Smooth muscle cell (in vitro differentiated cells): ENCODE measurements around the gene TRAF3IP3. TPM values are rescaled to one million over a fixed set of nuclear protein-coding genes. Genes with fewer than 3 reads are reported as not detected.

ENCODE experiments used
- DNase-seq: peaks from one replicate; lab custom pipeline; 2025; ENCODE audit not compliant: unreplicated experiment; lab: John Stamatoyannopoulos, UW
- H2AFZ ChIP-seq: fragments of 200-600 bp; sonication (generic); 2 replicates; pipeline ENCODE4 v1.6.0; 2016; ENCODE audit warnings: antibody characterized with exemption, low read depth, mild to moderate bottlenecking
- H3F3A ChIP-seq: fragments of 200-600 bp; sonication (generic); 2 replicates; pipeline ENCODE4 v1.6.0; 2017; ENCODE audit warnings: antibody characterized with exemption, low read depth
- H3K27ac ChIP-seq: fragments of 200-600 bp; sonication (generic); 2 replicates; pipeline ENCODE4 v1.5.1; 2016; ENCODE audit warnings: low read depth, mild to moderate bottlenecking
- H3K27me3 ChIP-seq: fragments of 200-600 bp; sonication (generic); 2 replicates; pipeline ENCODE4 v1.6.1; 2016; ENCODE audit warnings: low read depth, mild to moderate bottlenecking
- H3K36me3 ChIP-seq: fragments of 200-600 bp; sonication (generic); 2 replicates; pipeline ENCODE4 v1.5.1; 2016; ENCODE audit warnings: low read depth
- H3K4me1 ChIP-seq: fragments of 200-600 bp; sonication (generic); 2 replicates; pipeline ENCODE4 v1.5.1; 2016; ENCODE audit warnings: low read depth
- H3K4me2 ChIP-seq: fragments of 200-600 bp; sonication (generic); 2 replicates; pipeline ENCODE4 v1.6.0; 2016; ENCODE audit warnings: mild to moderate bottlenecking
- H3K4me3 ChIP-seq: fragments of 200-600 bp; sonication (generic); 2 replicates; pipeline ENCODE4 v1.5.1; 2016; ENCODE audit warnings: mild to moderate bottlenecking
- H3K79me2 ChIP-seq: fragments of 200-600 bp; sonication (generic); 2 replicates; pipeline ENCODE4 v1.6.0; 2016; ENCODE audit warnings: low read depth, mild to moderate bottlenecking
- H3K9ac ChIP-seq: fragments of 200-600 bp; sonication (generic); 2 replicates; pipeline ENCODE4 v1.6.0; 2016; ENCODE audit warnings: low read depth
- H3K9me3 ChIP-seq: fragments of 200-600 bp; sonication (generic); replicated peaks from 2 replicates; pipeline ENCODE4 v1.5.1; 2016; ENCODE audit warnings: low read depth
- H4K20me1 ChIP-seq: fragments of 200-600 bp; sonication (generic); 2 replicates; pipeline ENCODE4 v1.6.0; 2016; ENCODE audit warnings: low read depth
- WGBS: methylation state at CpG from one replicate; pipeline ENCODE4 v1.1.7; 2016; ENCODE audit warnings: low lambda C conversion rate; 5-methylcytosine and 5-hydroxymethylcytosine counted together
- polyA plus RNA-seq: library from polyadenylated mRNA; unstranded; fragments of >200 nt; fragmentation: Nextera tagmentation; extraction: Ambion mirVana; gene quantifications from 2 replicates; pipeline ENCODE4 v1.2.1, GENCODE V29; 2016
- total RNA-seq: library from RNA; depleted of rRNA; stranded (reverse); fragments of >200 nt; gene quantifications from 2 replicates; pipeline ENCODE4 v1.2.3, GENCODE V29; 2014
- TF ChIP-seq, protein P1 (sequence below): fragments of 200-600 bp; sonication (generic); IDR thresholded peaks from 2 replicates; pipeline ENCODE4 v1.5.1; 2017; ENCODE audit warnings: borderline replicate concordance, mild to moderate bottlenecking, antibody characterized with exemption; ENCODE audit not compliant: insufficient read depth, poor library complexity, severe bottlenecking

Gene TRAF3IP3
- total and polyA plus RNA-seq, 2 experiments from 2014 or later, result 0.04 TPM; not detected in 1

DNA sequence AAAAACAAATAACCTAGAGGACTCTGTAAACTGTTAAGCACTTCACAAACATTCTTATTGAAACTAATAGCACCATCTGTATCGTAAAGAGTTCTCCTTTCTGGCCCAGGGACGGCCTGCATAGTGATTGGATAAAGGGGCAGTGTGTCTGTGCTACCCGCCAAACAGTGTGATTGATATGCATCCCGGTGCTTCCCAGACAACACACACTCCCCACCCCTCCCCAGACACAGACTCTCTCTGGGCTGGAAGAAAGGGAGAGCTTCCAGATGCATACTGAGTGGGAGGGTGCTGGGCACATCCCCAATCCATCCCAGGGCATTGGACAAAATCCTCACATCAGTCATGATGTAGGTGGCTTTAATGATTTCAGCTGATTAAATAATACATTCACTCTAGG lies 47.6 kb upstream of the TRAF3IP3 start:
- WGBS, result 55% methylated on average over 4 of the region's 4 CpGs
- Histone ChIP-seq H3K4me2 (no peak overlapping the region), H4K20me1 (no peaks in the 10 kb centered on the region), H3K9ac (no peak overlapping the region), H3K36me3 (no peaks in the 10 kb centered on the region), H3K27me3 (peaks cover 7% of the 10 kb centered on the region), H3F3A (no peaks in the 10 kb centered on the region), H3K79me2 (no peaks in the 10 kb centered on the region), H3K27ac (no peak overlapping the region), H3K4me3 (no peak overlapping the region), H3K9me3 (no peaks in the 10 kb centered on the region), H2AFZ (no peak overlapping the region), H3K4me1 (no peaks in the 10 kb centered on the region)
- TF ChIP-seq, protein P1, sequence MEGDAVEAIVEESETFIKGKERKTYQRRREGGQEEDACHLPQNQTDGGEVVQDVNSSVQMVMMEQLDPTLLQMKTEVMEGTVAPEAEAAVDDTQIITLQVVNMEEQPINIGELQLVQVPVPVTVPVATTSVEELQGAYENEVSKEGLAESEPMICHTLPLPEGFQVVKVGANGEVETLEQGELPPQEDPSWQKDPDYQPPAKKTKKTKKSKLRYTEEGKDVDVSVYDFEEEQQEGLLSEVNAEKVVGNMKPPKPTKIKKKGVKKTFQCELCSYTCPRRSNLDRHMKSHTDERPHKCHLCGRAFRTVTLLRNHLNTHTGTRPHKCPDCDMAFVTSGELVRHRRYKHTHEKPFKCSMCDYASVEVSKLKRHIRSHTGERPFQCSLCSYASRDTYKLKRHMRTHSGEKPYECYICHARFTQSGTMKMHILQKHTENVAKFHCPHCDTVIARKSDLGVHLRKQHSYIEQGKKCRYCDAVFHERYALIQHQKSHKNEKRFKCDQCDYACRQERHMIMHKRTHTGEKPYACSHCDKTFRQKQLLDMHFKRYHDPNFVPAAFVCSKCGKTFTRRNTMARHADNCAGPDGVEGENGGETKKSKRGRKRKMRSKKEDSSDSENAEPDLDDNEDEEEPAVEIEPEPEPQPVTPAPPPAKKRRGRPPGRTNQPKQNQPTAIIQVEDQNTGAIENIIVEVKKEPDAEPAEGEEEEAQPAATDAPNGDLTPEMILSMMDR, result no peak
- DNase-seq, result no peak

DNA sequence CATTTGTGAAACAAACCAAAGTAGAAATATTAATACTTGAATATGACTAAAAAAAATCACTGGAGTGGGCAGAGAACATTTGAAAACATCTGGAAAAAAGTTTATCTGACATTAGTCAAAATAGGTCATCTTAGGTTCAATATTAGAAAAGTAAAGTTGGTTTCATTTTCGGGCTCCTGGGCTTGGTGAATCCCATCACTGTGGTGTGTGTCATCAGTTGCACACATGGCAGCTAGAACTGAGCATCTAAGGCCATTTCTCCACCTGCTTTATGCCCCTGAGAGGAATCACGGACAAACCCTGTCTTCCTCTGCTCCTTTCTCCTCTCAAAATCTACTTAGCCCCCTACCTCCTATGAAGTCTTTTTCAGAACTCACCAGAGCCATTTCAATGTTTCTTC lies 45.8 kb upstream of the TRAF3IP3 start:
- WGBS, result 79% methylated on average over 2 of the region's 2 CpGs
- Histone ChIP-seq H3K4me1 (no peaks in the 10 kb centered on the region), H3K4me2 (no peak overlapping the region), H3K36me3 (no peaks in the 10 kb centered on the region), H3K9me3 (no peaks in the 10 kb centered on the region), H3K4me3 (no peak overlapping the region), H3F3A (no peaks in the 10 kb centered on the region), H3K27me3 (peaks cover 7% of the 10 kb centered on the region), H3K9ac (no peak overlapping the region), H2AFZ (no peak overlapping the region), H3K79me2 (no peaks in the 10 kb centered on the region), H3K27ac (no peak overlapping the region), H4K20me1 (no peaks in the 10 kb centered on the region)
- no peak for DNase-seq
- TF ChIP-seq, protein P1, result no peak

DNA sequence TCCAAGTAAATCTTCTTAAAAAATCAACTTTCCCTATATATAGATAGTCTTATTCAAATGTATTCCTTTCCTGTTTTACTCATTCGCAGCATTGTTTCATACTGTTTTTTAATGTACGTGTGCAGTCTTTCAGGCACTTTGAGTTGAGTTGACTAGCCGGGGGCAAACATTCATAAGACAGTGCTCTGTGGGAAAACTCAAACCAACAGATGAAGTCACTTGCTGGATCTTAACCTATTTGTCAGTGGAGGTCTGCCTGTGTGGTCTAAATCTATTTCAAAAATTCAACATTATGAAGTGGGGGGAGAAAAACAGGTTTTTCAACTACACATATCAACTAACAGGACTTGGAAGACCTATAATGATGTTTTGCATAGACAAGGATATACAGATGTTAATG lies 45.0 kb upstream of the TRAF3IP3 start:
- Histone ChIP-seq H3K79me2 (no peaks in the 10 kb centered on the region), H2AFZ (no peak overlapping the region), H3K4me3 (no peak overlapping the region), H3K27me3 (peaks cover 7% of the 10 kb centered on the region), H3K9ac (no peak overlapping the region), H4K20me1 (no peaks in the 10 kb centered on the region), H3K27ac (no peak overlapping the region), H3K4me2 (no peak overlapping the region), H3F3A (no peaks in the 10 kb centered on the region), H3K36me3 (no peaks in the 10 kb centered on the region), H3K4me1 (no peaks in the 10 kb centered on the region), H3K9me3 (no peaks in the 10 kb centered on the region)
- 72% methylated on average over 3 of the region's 3 CpGs for WGBS
- TF ChIP-seq, protein P1, result no peak
- no peak for DNase-seq

DNA sequence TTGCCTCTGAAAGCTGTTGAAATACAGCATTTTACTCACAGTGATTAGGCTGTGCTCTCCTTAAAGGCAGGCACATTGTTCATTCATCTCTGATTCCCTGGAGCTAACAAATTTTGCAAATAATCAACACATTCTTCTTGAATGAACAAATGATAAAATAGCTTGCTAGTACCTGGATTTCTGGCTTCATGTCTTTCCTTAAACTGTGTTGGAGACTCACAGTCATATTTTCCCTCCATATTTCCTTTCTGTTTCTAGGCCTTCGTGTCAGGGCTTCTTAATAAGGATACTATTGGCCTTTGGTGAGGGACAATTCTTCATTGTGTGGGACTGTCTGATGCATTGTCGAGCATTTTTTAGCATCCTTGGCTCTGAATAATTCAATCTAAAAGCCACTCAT lies 41.5 kb upstream of the TRAF3IP3 start:
- WGBS, result 75% methylated on average over 2 of the region's 2 CpGs
- no peaks in the 10 kb centered on the region for H3K4me1 ChIP-seq

More for the DNA sequence above, 41.5 kb upstream of the TRAF3IP3 start:
- no peaks in the 10 kb centered on the region for H3K9me3 ChIP-seq
- no peak overlapping the region for H2AFZ ChIP-seq
- no peaks in the 10 kb centered on the region for H3K79me2 ChIP-seq
- no peak overlapping the region for H3K4me2 ChIP-seq
- no peaks in the 10 kb centered on the region for H4K20me1 ChIP-seq
- no peak for DNase-seq
- H3K27ac ChIP-seq, result no peak overlapping the region
- H3K9ac ChIP-seq, result no peak overlapping the region
- H3K4me3 ChIP-seq, result no peak overlapping the region
- peaks cover 6% of the 10 kb centered on the region for H3K27me3 ChIP-seq
- H3K36me3 ChIP-seq, result no peaks in the 10 kb centered on the region
- TF ChIP-seq, protein P1, result no peak
- H3F3A ChIP-seq, result no peaks in the 10 kb centered on the region
